ENCODE measurements around the gene TLE1. TPM values are rescaled to one million over a fixed set of nuclear protein-coding genes. Genes with fewer than 3 reads are reported as not detected.
"Not testable (repeated sequence)": the region's sequence is repeated elsewhere in the genome, so short reads cannot be mapped to it uniquely, and the experiment has no call there.

TLE1 gene
- total and polyA plus RNA-seq, 10 of the 15 experiments (the other 5 are each of a cell fraction or from before 2014, with no cell fraction given): 0.04 to 0.23 (median 0.10) TPM; not detected in 6

- no peak for TF ChIP-seq REST (IDR thresholded peaks at IDR 0.05; ENCODE audit: low read depth, low read length)
- no peak for TF ChIP-seq HDGF (IDR thresholded peaks at IDR 0.05)
- no peak for TF ChIP-seq BHLHE40 (IDR thresholded peaks at IDR 0.05; ENCODE audit: borderline replicate concordance in 1 of 2, low read depth in 2 of 2, low read length in 1 of 2)
- no peak for TF ChIP-seq ZZZ3 (IDR thresholded peaks at IDR 0.05; ENCODE audit: control insufficient read depth, insufficient read length, low read depth)
- TF ChIP-seq DPF2 (IDR thresholded peaks at IDR 0.05): no peak
- TF ChIP-seq BCLAF1 (IDR thresholded peaks at IDR 0.05): no peak
- TF ChIP-seq ZNF24 (IDR thresholded peaks at IDR 0.05): no peak
- no peak for TF ChIP-seq CREM (IDR thresholded peaks at IDR 0.05; ENCODE audit: low read depth)
Measured at GRCh38 chr9:81690251-81690851, 1.0 kb upstream of the TLE1 start (continued).

GRCh38 chr9:81689093-81689342 is 329 bp downstream of the TLE1 start:
- in situ Hi-C loops (cut with MboI); H3K4me3 ChIP-seq; H3K79me2 ChIP-seq (ENCODE audit: control insufficient read depth, insufficient read depth, low read length); POLR2A ChIA-PET; BruUV-seq (replicated peaks); SMC1A ChIA-PET (ENCODE audit: uncharacterized antibody, unreplicated experiment); RAD21 ChIA-PET (ENCODE audit: unreplicated experiment); DNase-seq (ENCODE audit: low read depth, low spot score); H4K20me1 ChIP-seq (ENCODE audit: control insufficient read depth, insufficient read depth); H3K27ac ChIP-seq (ENCODE audit: control insufficient read depth, insufficient read depth); CTCF ChIA-PET; H3K4me1 ChIP-seq (ENCODE audit: control insufficient read depth, insufficient read depth, low read length); H2AFZ ChIP-seq (ENCODE audit: control insufficient read depth, low read depth, low read length); H3K27me3 ChIP-seq (replicated peaks in 1 of 2; ENCODE audit: control insufficient read depth in 2 of 2, insufficient read depth in 2 of 2, low read length in 1 of 2); FAIRE-seq; H3K36me3 ChIP-seq (ENCODE audit: control insufficient read depth in 2 of 2, insufficient read depth in 2 of 2, low read length in 1 of 2); H3K9me3 ChIP-seq (replicated peaks; ENCODE audit: control insufficient read depth, insufficient read depth, low read length); H3K9ac ChIP-seq (ENCODE audit: control insufficient read depth, insufficient read depth, low read length); ATAC-seq: not testable (repeated sequence)
- intact Hi-C loops (cut with micrococcal nuclease; ENCODE audit: unreplicated experiment): loop anchor here (5.0 kb wide), 1 partner anchor 167 kb away; no protein-coding TSS in a partner anchor
- WGBS (ENCODE audit: insufficient coverage, insufficient replicate concordance, low lambda C conversion rate, missing lambda C conversion rate): 3% methylated on average over 21 of the region's 21 CpGs
- H3K4me2 ChIP-seq (ENCODE audit: control insufficient read depth, insufficient read depth): peak overlapping the region; percentile 17; the same call in 1 of the 2 replicates

All from GM12878 (cell line).